Right lobe of liver (tissue), 6 donors: Measurements from ENCODE around the gene SPPL3. TPM values are rescaled to one million over a fixed set of nuclear protein-coding genes. Genes with fewer than 3 reads are reported as not detected.

ENCODE experiments used
- ATAC-seq, 4 donors: fragments of 200-7000 bp; cut with Tn5 transposase; one replicate each; pipeline ENCODE4 v1.9.1; 2020; ENCODE audit warnings: mild to moderate bottlenecking in 4 of 4, moderate library complexity in 4 of 4
- DNase-seq, 3 donors: peaks; one replicate each; pipeline ENCODE4 v3.0.0-alpha.2; 2020
- H3K27ac ChIP-seq, 3 donors: fragments of 200-600 bp; one replicate each; pipeline ENCODE4 v1.8.0; 2022
- H3K27me3 ChIP-seq, 2 donors: fragments of 200-600 bp; one replicate each; pipeline ENCODE4 v1.8.0; 2022
- H3K36me3 ChIP-seq, 4 donors: fragments of 200-600 bp; sonication (generic) in 1 of 4; one replicate each; pipeline versions ENCODE4 v1.5.1 to v1.8.0; 2017 to 2022; ENCODE audit warnings: control low read depth in 1 of 4
- H3K4me1 ChIP-seq, 4 donors: fragments of 200-600 bp; sonication (generic) in 1 of 4; one replicate each; pipeline versions ENCODE4 v1.5.1 to v1.8.0; 2017 to 2022; ENCODE audit warnings: control low read depth in 1 of 4
- H3K4me3 ChIP-seq, 3 donors: fragments of 200-600 bp; one replicate each; pipeline ENCODE4 v1.8.0; 2022
- H3K9me3 ChIP-seq, 4 donors: fragments of 200-600 bp; sonication (generic) in 1 of 4; one replicate each; pipeline versions ENCODE4 v1.5.1 to v1.8.0; 2017 to 2022; ENCODE audit warnings: control low read depth in 1 of 4
- POLR2A ChIP-seq: fragments of 450-650 bp; IDR thresholded peaks from one replicate; pipeline ENCODE4 v1.6.1; 2017; ENCODE audit warnings: antibody characterized with exemption, mild to moderate bottlenecking
- WGBS: methylation state at CpG from one replicate; pipeline ENCODE4 v1.1.6; 2018; ENCODE audit warnings: low coverage, low lambda C conversion rate; ENCODE audit not compliant: insufficient coverage; ENCODE audit errors: missing lambda C conversion rate; 5-methylcytosine and 5-hydroxymethylcytosine counted together
- intact Hi-C, 2 donors: fragments of 100-400 bp; cut with DNase I; formaldehyde crosslinking; loops; one replicate each; pipeline versions ENCODE4 v1.11.2 to v1.14.1; 2022
- total RNA-seq, 6 experiments: library from RNA; depleted of rRNA in 2 of 6; stranded (reverse); fragments of >200 nt in 2 of 6; fragmentation: NEBNext Ultra II Directional in 3 of 6; extraction: Animal tissue kit (Norgen Biotek cat#: 25700) in 3 of 6; gene quantifications; one replicate each; pipeline versions ENCODE4 v1.1.0 to v1.2.4, GENCODE V29; 2016 to 2023
- TF ChIP-seq, protein P1 (sequence below), 4 donors: fragments of 200-600 bp in 3 of 4; fragments of 450-650 bp in 1 of 4; IDR thresholded peaks; one replicate each; pipeline versions ENCODE4 v1.5.1 to v1.8.0; 2016 to 2022; ENCODE audit warnings: antibody characterized with exemption in 4 of 4, mild to moderate bottlenecking in 2 of 4
- donor health status: DM: no; HTN: yes; CAD: no.
- donor health status: DM: no; HTN: no; CAD: no.
- donor health status: DM: no; HTN: no; CAD: no.
- donor health status: DM: no; HTN: yes; CAD: no.
- donor health status: DM: no; HTN: yes; CAD: no.

SPPL3 gene
- total RNA-seq, 6 experiments from 2014 or later = 10.7 to 26.6 (median 16.9) TPM

DNA sequence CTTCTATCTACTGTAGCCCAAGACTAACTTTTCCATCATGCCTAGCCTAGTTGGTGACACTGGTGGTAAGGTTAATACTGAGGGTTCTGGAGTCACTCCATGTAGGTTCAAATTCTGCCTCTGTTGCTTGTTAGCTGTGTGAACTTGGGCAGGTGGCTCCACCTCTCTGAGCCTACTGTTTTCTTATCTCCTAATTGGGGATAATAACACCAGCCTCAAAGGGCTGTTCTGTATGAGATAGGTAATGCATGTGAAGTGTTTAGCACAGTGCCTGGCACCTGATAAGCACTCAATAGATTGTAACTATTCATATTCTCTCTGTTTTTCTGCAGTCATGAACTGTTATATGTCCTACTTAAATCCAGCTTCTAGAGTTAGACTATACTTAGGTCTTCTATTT is 17.5 kb upstream of the SPPL3 start:
- TF ChIP-seq, protein P1, sequence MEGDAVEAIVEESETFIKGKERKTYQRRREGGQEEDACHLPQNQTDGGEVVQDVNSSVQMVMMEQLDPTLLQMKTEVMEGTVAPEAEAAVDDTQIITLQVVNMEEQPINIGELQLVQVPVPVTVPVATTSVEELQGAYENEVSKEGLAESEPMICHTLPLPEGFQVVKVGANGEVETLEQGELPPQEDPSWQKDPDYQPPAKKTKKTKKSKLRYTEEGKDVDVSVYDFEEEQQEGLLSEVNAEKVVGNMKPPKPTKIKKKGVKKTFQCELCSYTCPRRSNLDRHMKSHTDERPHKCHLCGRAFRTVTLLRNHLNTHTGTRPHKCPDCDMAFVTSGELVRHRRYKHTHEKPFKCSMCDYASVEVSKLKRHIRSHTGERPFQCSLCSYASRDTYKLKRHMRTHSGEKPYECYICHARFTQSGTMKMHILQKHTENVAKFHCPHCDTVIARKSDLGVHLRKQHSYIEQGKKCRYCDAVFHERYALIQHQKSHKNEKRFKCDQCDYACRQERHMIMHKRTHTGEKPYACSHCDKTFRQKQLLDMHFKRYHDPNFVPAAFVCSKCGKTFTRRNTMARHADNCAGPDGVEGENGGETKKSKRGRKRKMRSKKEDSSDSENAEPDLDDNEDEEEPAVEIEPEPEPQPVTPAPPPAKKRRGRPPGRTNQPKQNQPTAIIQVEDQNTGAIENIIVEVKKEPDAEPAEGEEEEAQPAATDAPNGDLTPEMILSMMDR (IDR thresholded peaks at IDR 0.05) = no peak
- no peak for TF ChIP-seq POLR2A
- intact Hi-C loops = no loop called here
- DNase-seq (no peak), ATAC-seq (no peak)
- H3K36me3 ChIP-seq = no peaks in the 10 kb centered on the region
- H3K4me1 ChIP-seq = no peaks in the 10 kb centered on the region
- no peak overlapping the region for H3K4me3 ChIP-seq
- H3K9me3 ChIP-seq = no peaks in the 10 kb centered on the region
- H3K27me3 ChIP-seq = no peaks in the 10 kb centered on the region
- no peak overlapping the region for H3K27ac ChIP-seq

- no peak overlapping the region for H3K4me3 ChIP-seq
- no peaks in the 10 kb centered on the region for H3K27me3 ChIP-seq
- DNase-seq (no peak), ATAC-seq (no peak)
- H3K4me1 ChIP-seq = no peaks in the 10 kb centered on the region
- no peak for TF ChIP-seq POLR2A
- TF ChIP-seq, protein P1 (IDR thresholded peaks at IDR 0.05) = no peak
- intact Hi-C loops = no loop called here
- H3K9me3 ChIP-seq = no peaks in the 10 kb centered on the region
- H3K36me3 ChIP-seq = no peaks in the 10 kb centered on the region
- H3K27ac ChIP-seq = no peak overlapping the region
- 88% methylated on average over 3 of the region's 3 CpGs for WGBS
These were observed 16.0 kb upstream of the SPPL3 start for GRCh38 chr12:120920178-120920577.

DNA sequence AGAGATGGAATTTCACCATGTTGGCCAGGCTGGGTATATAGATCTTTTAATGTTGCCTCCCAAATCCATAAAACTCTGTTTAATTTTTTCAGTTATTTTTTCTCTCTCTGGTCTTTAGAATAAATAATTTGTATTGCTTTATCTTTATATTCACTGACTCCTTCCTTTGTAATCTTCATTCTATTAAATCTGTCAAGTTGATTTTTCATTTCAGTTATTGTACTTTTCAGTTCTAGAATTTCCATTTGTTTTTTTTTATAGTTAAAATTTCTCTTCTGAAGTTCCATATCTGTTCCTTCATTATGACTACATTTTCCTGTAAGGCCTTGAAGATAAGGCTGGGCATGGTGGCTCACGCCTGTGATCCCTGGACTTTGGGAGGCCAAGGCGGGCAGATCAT is 13.6 kb upstream of the SPPL3 start:
- H3K27ac ChIP-seq = no peak overlapping the region
- H3K36me3 ChIP-seq = no peaks in the 10 kb centered on the region
- intact Hi-C loops = no loop called here
- H3K9me3 ChIP-seq = no peaks in the 10 kb centered on the region
- TF ChIP-seq POLR2A = no peak
- TF ChIP-seq, protein P1 (IDR thresholded peaks at IDR 0.05) = no peak
- H3K4me1 ChIP-seq = no peaks in the 10 kb centered on the region
- H3K27me3 ChIP-seq = no peaks in the 10 kb centered on the region
- DNase-seq (no peak), ATAC-seq (no peak)
- H3K4me3 ChIP-seq = no peak overlapping the region
- 90% methylated on average over 2 of the region's 2 CpGs for WGBS

- H3K4me1 ChIP-seq = no peaks in the 10 kb centered on the region
- DNase-seq (no peak), ATAC-seq (no peak)
- TF ChIP-seq, protein P1 (IDR thresholded peaks at IDR 0.05) = no peak
- no peak for TF ChIP-seq POLR2A
- WGBS = 85% methylated on average over 14 of the region's 14 CpGs
- H3K27me3 ChIP-seq = no peaks in the 10 kb centered on the region
- H3K9me3 ChIP-seq = no peaks in the 10 kb centered on the region
- intact Hi-C loops = no loop called here
- H3K4me3 ChIP-seq = no peak overlapping the region
- no peaks in the 10 kb centered on the region for H3K36me3 ChIP-seq
- H3K27ac ChIP-seq = no peak overlapping the region
These were observed 12.4 kb upstream of the SPPL3 start for GRCh38 chr12:120916561-120916960.

DNA sequence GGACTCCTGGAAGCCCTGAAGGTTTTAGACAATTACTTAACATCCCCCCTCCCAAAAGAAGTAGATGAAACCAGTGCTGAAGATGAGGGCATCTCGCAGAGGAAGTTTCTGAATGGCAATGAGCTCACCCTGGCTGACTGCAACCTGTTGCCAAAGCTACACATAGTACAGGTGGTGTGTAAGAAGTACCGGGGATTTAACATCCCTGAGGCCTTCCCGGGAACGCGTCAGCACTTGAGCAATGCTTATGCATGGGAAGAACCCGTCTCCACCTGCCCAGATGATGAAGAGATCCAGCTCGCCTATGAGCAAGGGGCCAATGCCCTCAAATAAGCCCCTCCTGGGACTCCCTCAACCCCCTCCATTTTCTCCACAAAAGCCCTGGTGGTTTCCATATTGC is 10.6 kb upstream of the SPPL3 start:
- Histone ChIP-seq H3K36me3 (no peaks in the 10 kb centered on the region), H3K9me3 (no peaks in the 10 kb centered on the region), H3K27me3 (no peaks in the 10 kb centered on the region), H3K27ac (no peak overlapping the region), H3K4me1 (no peaks in the 10 kb centered on the region), H3K4me3 (no peak overlapping the region)
- no peak for TF ChIP-seq POLR2A
- TF ChIP-seq, protein P1 (IDR thresholded peaks at IDR 0.05) = no peak
- ATAC-seq (no peak), DNase-seq (no peak)
- 47% methylated on average over 2 of the region's 7 CpGs for WGBS
- intact Hi-C loops = no loop called here
